GM20000 (cell line): ENCODE data around the gene KIRREL3.

Source experiments
- DNase-seq: peaks from one replicate; pipeline ENCODE4 v3.0.0; 2012; ENCODE audit warnings: low spot score
- TF ChIP-seq, protein P1 (sequence below): IDR thresholded peaks from 2 replicates; pipeline ENCODE4 v1.5.1; 2012; ENCODE audit warnings: mild to moderate bottlenecking, control low read depth; ENCODE audit errors: extremely low read depth, missing control alignments

Gene KIRREL3

GRCh38 chr11:126886636-126887035 is 113.9 kb downstream of the KIRREL3 start:
- no peak for DNase-seq
- TF ChIP-seq, protein P1, sequence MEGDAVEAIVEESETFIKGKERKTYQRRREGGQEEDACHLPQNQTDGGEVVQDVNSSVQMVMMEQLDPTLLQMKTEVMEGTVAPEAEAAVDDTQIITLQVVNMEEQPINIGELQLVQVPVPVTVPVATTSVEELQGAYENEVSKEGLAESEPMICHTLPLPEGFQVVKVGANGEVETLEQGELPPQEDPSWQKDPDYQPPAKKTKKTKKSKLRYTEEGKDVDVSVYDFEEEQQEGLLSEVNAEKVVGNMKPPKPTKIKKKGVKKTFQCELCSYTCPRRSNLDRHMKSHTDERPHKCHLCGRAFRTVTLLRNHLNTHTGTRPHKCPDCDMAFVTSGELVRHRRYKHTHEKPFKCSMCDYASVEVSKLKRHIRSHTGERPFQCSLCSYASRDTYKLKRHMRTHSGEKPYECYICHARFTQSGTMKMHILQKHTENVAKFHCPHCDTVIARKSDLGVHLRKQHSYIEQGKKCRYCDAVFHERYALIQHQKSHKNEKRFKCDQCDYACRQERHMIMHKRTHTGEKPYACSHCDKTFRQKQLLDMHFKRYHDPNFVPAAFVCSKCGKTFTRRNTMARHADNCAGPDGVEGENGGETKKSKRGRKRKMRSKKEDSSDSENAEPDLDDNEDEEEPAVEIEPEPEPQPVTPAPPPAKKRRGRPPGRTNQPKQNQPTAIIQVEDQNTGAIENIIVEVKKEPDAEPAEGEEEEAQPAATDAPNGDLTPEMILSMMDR: no peak

- TF ChIP-seq, protein P1: no peak
Observed at GRCh38 chr11:126886085-126886484, 114.5 kb downstream of the KIRREL3 start.

DNA sequence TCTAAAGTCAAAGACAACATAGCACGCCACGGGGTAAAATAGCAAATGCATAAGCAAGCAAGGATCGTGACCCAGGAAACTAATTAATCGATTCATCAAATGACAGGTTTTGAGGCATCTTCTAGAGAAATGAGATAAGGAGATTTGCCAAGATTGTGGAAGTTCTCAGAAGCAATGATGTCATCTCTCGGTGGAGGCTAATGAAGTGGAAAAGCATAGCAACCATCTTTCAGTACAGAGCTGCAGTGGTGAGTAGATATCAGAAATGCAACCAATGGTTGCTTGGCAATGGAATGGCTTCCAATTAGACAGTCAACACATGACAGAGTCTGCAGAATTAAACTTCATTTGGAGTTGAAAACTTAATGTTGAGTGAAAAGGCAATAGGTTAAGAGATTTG is 116.0 kb downstream of the KIRREL3 start:
- TF ChIP-seq, protein P1: no peak
- DNase-seq: no peak

More at GRCh38 chr11:126886085-126886484, 114.5 kb downstream of the KIRREL3 start:
- no peak for DNase-seq

DNA sequence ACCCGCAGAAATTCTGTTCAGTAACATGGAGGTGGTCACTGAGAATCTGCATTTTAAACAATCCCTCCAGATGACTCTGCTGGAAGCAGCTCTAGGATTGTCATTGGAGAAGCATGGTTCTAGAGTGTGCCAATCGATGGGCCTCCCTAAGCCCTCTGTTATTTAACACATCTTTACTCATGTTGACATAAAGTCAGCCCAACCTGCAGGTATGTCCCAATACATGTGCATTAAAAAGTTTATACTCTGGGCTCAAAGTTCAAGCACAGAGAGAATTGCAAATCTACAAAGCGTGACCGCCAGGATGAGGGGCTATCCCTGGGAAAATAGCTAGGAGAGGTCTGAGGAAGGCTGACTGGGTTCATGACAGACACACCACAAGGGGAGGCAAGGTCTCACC is 116.4 kb downstream of the KIRREL3 start:
- TF ChIP-seq, protein P1: no peak
- DNase-seq: no peak

GRCh38 chr11:126880872-126881271 is 119.7 kb downstream of the KIRREL3 start:
- TF ChIP-seq, protein P1: no peak
- no peak for DNase-seq

DNA sequence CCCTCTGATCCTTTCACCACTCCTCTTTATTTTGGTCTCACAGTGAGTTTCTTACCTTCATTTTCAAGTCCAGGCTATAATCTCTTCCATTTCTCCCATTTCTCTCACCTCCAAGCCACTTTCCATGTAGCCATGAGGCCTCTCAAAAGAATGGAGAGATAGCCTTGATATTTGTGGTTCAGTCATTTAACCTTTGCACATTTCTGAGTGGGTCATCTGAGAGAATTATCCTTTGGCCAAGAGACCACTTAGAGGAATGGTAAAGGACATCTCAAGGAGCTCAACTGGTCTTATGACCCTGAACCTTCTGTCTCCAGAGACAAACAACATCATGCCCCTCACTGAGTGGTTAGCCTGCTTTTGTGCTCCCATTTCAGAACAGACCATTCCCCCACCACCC is 121.1 kb downstream of the KIRREL3 start:
- DNase-seq: no peak
- TF ChIP-seq, protein P1: no peak

DNA sequence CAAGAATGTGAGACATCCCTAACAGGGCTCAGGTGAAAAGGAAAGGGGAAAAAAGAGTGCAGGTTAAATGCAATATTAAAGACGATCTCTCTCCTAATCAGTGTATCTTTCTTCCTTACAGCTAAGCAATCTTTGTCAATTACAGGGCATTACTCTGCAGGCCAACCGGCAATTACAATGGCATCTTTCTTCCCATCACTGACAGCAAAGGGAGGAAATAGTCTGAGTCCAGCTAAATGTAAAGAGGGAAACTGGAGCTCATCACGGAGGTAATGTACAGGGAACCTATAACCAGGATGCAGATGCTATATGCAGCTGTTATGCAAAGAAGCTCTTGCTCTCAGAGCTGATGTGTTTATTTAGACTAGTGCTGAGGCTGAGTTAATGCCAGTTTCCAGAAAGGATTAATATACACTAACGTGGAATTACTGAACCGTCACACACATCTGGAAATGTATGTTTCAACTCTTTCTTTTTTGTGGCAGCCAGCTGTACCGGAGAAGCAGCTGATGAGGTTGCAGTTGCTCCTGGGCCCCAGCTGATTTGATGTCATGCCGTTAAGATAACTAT is 121.6 kb downstream of the KIRREL3 start:
- TF ChIP-seq, protein P1: no peak
- DNase-seq: no peak
